A549 (cell line): ENCODE measurements around the gene PLOD3. TPM values are rescaled to one million over a fixed set of nuclear protein-coding genes. Genes with fewer than 3 reads are reported as not detected.
A peak's percentile ranks its signal among the peaks of the same experiment; 100 is the strongest.

ENCODE experiments used
- ATAC-seq, 2 experiments: fragments of 200-7000 bp in 1 of 2; fragments of >200 bp in 1 of 2; cut with Nextera tagmentation in 1 of 2; cut with Tn5 transposase in 1 of 2; 3 replicates each; pipeline versions ENCODE4 v1.8.0 to v1.9.1; 2018 to 2020; ENCODE audit warnings: mild to moderate bottlenecking in 1 of 2, moderate library complexity in 1 of 2
- CTCF ChIA-PET: fragments of 300-600 bp; sonication (Branson Sonifier 250); formaldehyde crosslinking; extraction: SDS; loops from one replicate; lab custom pipeline; 2021; ENCODE audit warnings: antibody characterized with exemption, inconsistent platforms; lab: Yijun Ruan, JAX
- POLR2A ChIA-PET: fragments of 350-600 bp; formaldehyde crosslinking; extraction: SDS; loops from one replicate; lab custom pipeline; 2021; ENCODE audit warnings: antibody characterized with exemption, inconsistent platforms; lab: Yijun Ruan, JAX
- DNase-seq, 2 experiments: peaks; one replicate each; pipeline versions ENCODE4 v3.0.0 to v3.0.0-alpha.2; 2011 to 2016; ENCODE audit warnings: low read depth in 1 of 2, low spot score in 1 of 2
- FAIRE-seq: peaks from 2 replicates; lab custom pipeline; 2011; peaks lifted over from hg19 to GRCh38; lab: Jason Lieb, UNC
- H3K27ac ChIP-seq, 2 experiments: fragments of >200 bp; sonication (Bioruptor Twin); formaldehyde crosslinking; 3 replicates each; pipeline ENCODE4 v1.5.1; 2016 to 2017
- H3K4me1 ChIP-seq: fragments of >200 bp; sonication (Bioruptor Twin); formaldehyde crosslinking; 3 replicates; pipeline ENCODE4 v1.6.1; 2016
- H3K4me2 ChIP-seq: fragments of >200 bp; sonication (Bioruptor Twin); formaldehyde crosslinking; 3 replicates; pipeline ENCODE4 v1.6.1; 2016
- H3K4me3 ChIP-seq: fragments of >200 bp; sonication (Bioruptor Twin); formaldehyde crosslinking; 3 replicates; pipeline ENCODE4 v1.5.1; 2016
- H3K9me3 ChIP-seq: fragments of >200 bp; sonication (Bioruptor Twin); formaldehyde crosslinking; 3 replicates; pipeline ENCODE4 v1.6.1; 2016
- BHLHE40 ChIP-seq: IDR thresholded peaks from 2 replicates; pipeline ENCODE4 v1.6.1; 2012; ENCODE audit warnings: low read depth, low read length, inconsistent platforms
- CHD2 ChIP-seq: fragments of 150-350 bp; IDR thresholded peaks from 2 replicates; pipeline ENCODE4 v1.6.1; 2014; ENCODE audit warnings: low read length; ENCODE audit not compliant: partially characterized antibody
- MAFK ChIP-seq: fragments of 450-650 bp; IDR thresholded peaks from 2 replicates; pipeline ENCODE4 v1.6.1; 2014; ENCODE audit not compliant: partially characterized antibody
- NFE2L2 ChIP-seq: fragments of 150-350 bp; conservative IDR thresholded peaks from 2 replicates; pipeline ENCODE4 v1.6.1; 2014; ENCODE audit warnings: low read length
- POLR2AphosphoS2 ChIP-seq: conservative IDR thresholded peaks from 2 replicates; pipeline ENCODE4 v1.6.1; 2012; ENCODE audit warnings: low read length, improper control_type of control experiment, inconsistent platforms
- RAD21 ChIP-seq, 2 experiments: fragments of >200 bp in 1 of 2; sonication (Bioruptor Twin) in 1 of 2; formaldehyde crosslinking in 1 of 2; IDR thresholded peaks in 1 of 2; conservative IDR thresholded peaks in 1 of 2; 2 replicates in 1 of 2; 3 replicates in 1 of 2; pipeline ENCODE4 v1.6.1; 2012 to 2018; ENCODE audit warnings: inconsistent platforms in 1 of 2
- ZSCAN20 ChIP-seq: fragments of 250-450 bp; sonication (Bioruptor Pico); IDR thresholded peaks from 2 replicates; pipeline ENCODE4 v1.8.0; 2022; ENCODE audit warnings: mild to moderate bottlenecking, moderate library complexity
- WGBS: methylation state at CpG from one replicate; pipeline ENCODE4 v1.1.6; 2017; ENCODE audit errors: missing lambda C conversion rate; 5-methylcytosine and 5-hydroxymethylcytosine counted together
- polyA plus RNA-seq, 4 experiments: library from polyadenylated mRNA; depleted of rRNA in 3 of 4; stranded (reverse); fragments of >200 nt; fragmentation: RNase III in 1 of 4; extraction: RNeasy Plus Mini Kit Qiagen cat#74134 plus additional on column Dnase treatment in 1 of 4; gene quantifications; 2 replicates in 3 of 4; 3 replicates in 1 of 4; pipeline ENCODE4 v1.2.3, GENCODE V29; 2011 to 2017
- TF ChIP-seq, protein P1 (sequence below): IDR thresholded peaks from 2 replicates; pipeline ENCODE4 v1.6.1; 2012; ENCODE audit warnings: low read depth, borderline replicate concordance
- TF ChIP-seq, protein P2 (sequence below): IDR thresholded peaks from 2 replicates; pipeline ENCODE4 v1.6.1; 2012

The PLOD3 gene
- polyA plus RNA-seq, 2 of the 4 experiments (the other 2 are of a cell fraction), result 26.0 to 48.7 TPM

DNA sequence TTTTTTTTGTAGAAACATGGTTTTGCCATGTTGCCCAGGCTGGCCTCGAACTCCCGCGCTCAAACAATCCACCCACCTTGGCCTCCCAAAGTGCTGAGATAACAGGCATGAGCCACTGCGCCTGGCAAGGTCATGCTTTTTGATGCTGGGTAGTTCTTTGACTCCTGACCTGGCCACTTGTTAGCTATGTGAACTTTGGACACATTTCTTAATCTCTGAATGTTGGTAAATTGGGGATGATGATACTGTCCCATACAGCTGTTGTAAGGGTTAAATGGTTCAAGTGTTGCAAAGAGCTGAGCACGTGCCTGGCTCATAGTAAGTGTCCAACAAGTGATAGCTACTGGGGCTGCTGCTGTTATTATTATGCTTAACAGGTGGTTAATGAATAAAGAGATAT, 2.9 kb upstream of the PLOD3 start:
- CTCF ChIA-PET, result interaction anchor here (0.6 to 1.5 kb wide), 4 partner anchors 13 to 62 kb away, joined by 3 to 5 read pairs (median 4); partner anchors contain the start of gene FIS1
- FAIRE-seq, result no peak

DNA sequence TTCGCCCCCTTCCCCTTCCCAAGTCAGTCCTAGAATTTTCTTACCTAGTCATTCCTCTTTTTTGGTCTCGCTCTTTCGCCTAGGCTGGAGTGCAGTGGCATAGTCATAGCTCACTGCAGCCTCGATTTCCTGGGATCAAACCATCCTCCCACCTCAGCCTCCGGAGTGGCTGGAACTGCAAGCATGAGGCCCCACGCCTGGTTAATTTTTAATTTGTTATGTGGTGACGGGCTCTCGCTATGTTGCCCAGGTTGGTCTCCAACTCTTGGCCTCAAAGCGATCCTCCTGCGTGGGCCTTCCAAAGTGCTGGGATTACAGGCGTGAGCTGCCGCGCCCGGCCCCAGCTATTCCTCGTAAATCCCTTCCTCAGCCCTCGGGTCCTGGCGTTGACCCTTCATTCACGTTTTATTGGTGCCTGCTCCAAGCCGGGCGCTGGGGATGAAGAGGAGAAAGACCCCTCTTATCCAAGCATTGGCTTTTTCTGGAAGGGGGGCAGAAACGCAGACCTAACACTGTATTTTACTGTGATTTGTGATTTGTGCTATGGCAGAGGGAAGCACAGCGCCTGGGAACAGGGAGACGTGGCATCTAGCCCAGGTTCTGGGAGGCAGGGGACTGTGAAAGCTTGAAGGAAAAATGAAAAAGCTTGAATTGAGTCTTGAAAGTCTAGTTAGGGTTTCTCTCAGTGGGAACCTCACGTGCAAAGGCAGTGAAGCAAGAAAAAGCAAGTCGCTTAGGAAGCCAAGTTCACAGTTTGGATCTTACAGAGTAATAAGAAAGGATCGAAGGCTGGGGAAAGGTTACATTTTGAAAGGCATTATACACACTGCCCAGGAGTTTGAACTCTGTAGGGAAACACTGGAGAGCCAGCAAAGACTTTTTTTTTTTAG, 1.1 kb upstream of the PLOD3 start:
- POLR2A ChIA-PET, result interaction anchor here (0.6 to 1.7 kb wide), 13 partner anchors 14 to 344 kb away, joined by 3 to 15 read pairs (median 5); partner anchors contain the start of genes FIS1, SRRT, TRIM56 and UFSP1
- peaks cover 17% of the 10 kb centered on the region for H3K4me1 ChIP-seq
- peak overlapping the region; percentile 90 to 98 for H3K27ac ChIP-seq
- peak; percentile 6 to 43; a peak in 4 of 6 replicates for ATAC-seq
- 9% methylated on average over 26 of the region's 26 CpGs for WGBS
- FAIRE-seq, result no peak
- peak overlapping the region; percentile 97 for H3K4me3 ChIP-seq
- H3K9me3 ChIP-seq, result no peaks in the 10 kb centered on the region
- CTCF ChIA-PET, result interaction anchor here (0.7 to 6.8 kb wide), 14 partner anchors 9 to 323 kb away, joined by 3 to 49 read pairs (median 6); partner anchors contain the start of genes ACHE, CLDN15 and FIS1
- H3K4me2 ChIP-seq, result peak overlapping the region; percentile 91
- TF ChIP-seq, protein P1, sequence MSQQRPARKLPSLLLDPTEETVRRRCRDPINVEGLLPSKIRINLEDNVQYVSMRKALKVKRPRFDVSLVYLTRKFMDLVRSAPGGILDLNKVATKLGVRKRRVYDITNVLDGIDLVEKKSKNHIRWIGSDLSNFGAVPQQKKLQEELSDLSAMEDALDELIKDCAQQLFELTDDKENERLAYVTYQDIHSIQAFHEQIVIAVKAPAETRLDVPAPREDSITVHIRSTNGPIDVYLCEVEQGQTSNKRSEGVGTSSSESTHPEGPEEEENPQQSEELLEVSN, result 0 out of 2 replicates have a peak, but pooled peaks have one; percentile 32
- no peak for TF ChIP-seq RAD21 (conservative IDR thresholded peaks at IDR 0.05 in 1 of 2, IDR thresholded peaks at IDR 0.05 in 1 of 2)
- TF ChIP-seq CHD2, result no peak
- TF ChIP-seq, protein P2, sequence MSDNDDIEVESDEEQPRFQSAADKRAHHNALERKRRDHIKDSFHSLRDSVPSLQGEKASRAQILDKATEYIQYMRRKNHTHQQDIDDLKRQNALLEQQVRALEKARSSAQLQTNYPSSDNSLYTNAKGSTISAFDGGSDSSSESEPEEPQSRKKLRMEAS, result peak; percentile 27; the same call in 1 of the 2 replicates
- DNase-seq, result no peak

More for the DNA sequence above, 2.9 kb upstream of the PLOD3 start:
- 92% methylated on average over 5 of the region's 5 CpGs for WGBS
- no peak overlapping the region for H3K27ac ChIP-seq
- no peaks in the 10 kb centered on the region for H3K9me3 ChIP-seq
- peaks cover 15% of the 10 kb centered on the region for H3K4me1 ChIP-seq
- POLR2A ChIA-PET, result no interaction called here
- TF ChIP-seq, protein P1, result no peak
- TF ChIP-seq BHLHE40, result no peak
- TF ChIP-seq, all 56 proteins: peak for 0
- DNase-seq, result no peak
- Histone ChIP-seq H3K4me2 (no peak overlapping the region), H3K4me3 (no peak overlapping the region)
- no peak for ATAC-seq

DNA sequence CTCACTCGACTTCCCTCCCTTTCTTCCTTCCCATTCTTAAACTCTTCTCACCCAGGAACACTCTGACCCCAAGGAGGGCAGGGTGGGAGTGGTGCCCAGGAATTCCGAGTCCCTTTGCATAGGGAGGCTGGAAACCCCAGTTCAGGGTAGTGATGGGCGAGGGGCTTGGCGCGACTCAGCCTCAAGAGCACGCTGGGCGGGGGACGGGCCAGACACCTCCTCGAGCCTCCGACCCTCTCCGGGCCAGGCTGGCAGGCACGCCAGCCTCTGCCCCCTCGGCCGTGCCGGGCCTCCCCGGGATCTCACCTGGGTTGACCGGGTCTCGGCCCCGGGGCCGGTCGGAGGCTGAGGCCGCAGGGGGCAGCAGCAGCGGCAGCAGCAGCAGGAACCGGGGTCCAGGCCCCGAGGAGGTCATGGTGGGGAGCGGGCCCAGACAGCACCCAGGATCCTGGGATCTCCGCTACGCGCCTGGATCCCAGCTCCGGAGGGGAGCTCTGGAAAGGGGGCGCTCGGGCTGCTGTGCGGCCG, 457 bp downstream of the PLOD3 start:
- FAIRE-seq, result no peak
- Histone ChIP-seq H3K4me3 (peak overlapping the region; percentile 97), H3K9me3 (no peaks in the 10 kb centered on the region), H3K27ac (peak overlapping the region; percentile 90 to 98), H3K4me2 (peak overlapping the region; percentile 91), H3K4me1 (peaks cover 17% of the 10 kb centered on the region)
- POLR2A ChIA-PET, result interaction anchor here (0.6 to 1.7 kb wide), 11 partner anchors 12 to 511 kb away, joined by 3 to 15 read pairs (median 4); partner anchors contain the start of genes FIS1, TRIM56 and UFSP1
- WGBS, result 8% methylated on average over 10 of the region's 34 CpGs
- no peak for TF ChIP-seq POLR2AphosphoS2
- TF ChIP-seq, protein P1, result 0 out of 2 replicates have a peak, but pooled peaks have one; percentile 61
- CTCF ChIA-PET, result interaction anchor here (0.8 to 6.8 kb wide), 15 partner anchors 10 to 322 kb away, joined by 3 to 49 read pairs (median 6); partner anchors contain the start of genes ACHE, CLDN15, FIS1 and MOGAT3
- peak in 1 of 2 experiments; percentile 44; a peak in 4 of 6 replicates for ATAC-seq
- no peak for DNase-seq

DNA sequence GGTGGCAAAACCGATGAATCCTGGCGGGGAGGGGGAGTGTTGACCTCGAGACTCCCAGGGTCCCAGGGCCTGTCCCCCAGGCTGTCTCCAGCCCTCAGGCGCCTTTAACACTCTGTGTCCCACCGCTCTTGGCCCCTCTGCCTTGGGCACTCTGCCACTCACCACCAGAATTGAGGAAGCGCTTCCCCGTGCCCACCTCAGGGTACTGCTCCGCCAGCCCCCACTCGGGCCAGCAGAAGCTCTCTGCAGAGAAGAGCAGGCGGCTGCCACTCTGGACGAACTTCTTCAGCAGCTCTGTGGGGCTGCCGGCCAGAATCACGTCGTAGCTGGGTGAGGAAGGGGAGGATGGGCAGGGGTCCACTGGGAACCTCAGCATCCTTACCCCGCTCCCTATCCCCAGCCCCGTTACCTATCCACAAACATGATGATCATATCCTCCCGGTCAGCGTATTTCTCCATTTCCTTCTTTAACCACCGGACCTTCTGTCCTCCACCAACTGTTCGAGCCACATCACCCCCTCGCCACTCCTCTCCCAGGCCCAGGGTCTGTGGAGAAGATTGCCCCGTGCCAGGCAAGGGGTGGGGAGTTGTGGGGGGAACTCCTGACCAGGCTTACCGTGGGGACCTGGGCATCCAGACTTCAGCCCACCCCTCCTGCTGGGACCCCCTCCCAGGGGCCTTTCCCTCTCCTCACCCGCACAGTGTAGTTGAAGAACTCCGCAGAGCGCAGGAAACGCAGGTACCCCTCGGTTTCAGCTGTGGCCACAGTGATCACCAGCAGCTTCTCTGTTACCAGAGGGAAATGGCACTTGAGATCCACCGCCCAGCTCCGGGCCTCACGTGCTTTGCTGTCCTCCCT, 1.2 kb downstream of the PLOD3 start:
- POLR2A ChIA-PET, result no interaction called here

More for the DNA sequence above, 1.2 kb downstream of the PLOD3 start:
- ATAC-seq (peak in 1 of 2 experiments; percentile 2; a peak in 2 of 6 replicates), FAIRE-seq (no peak), DNase-seq (no peak)
- Histone ChIP-seq H3K4me1 (peaks cover 17% of the 10 kb centered on the region), H3K4me3 (peak overlapping the region; percentile 97), H3K4me2 (peak overlapping the region; percentile 91), H3K27ac (peak overlapping the region; percentile 90 to 98), H3K9me3 (no peaks in the 10 kb centered on the region)
- 82% methylated on average over 31 of the region's 31 CpGs for WGBS
- TF ChIP-seq ZSCAN20 (CRISPR knock-in tag), result no peak
- TF ChIP-seq NFE2L2, result no peak
- TF ChIP-seq MAFK, result peak; percentile 36
- CTCF ChIA-PET, result interaction anchor here (1.2 to 6.8 kb wide), 9 partner anchors 9 to 321 kb away, joined by 3 to 49 read pairs (median 6); partner anchors contain the start of genes ACHE and FIS1
